Measurements from ENCODE around the gene EEF1A2.

DNA sequence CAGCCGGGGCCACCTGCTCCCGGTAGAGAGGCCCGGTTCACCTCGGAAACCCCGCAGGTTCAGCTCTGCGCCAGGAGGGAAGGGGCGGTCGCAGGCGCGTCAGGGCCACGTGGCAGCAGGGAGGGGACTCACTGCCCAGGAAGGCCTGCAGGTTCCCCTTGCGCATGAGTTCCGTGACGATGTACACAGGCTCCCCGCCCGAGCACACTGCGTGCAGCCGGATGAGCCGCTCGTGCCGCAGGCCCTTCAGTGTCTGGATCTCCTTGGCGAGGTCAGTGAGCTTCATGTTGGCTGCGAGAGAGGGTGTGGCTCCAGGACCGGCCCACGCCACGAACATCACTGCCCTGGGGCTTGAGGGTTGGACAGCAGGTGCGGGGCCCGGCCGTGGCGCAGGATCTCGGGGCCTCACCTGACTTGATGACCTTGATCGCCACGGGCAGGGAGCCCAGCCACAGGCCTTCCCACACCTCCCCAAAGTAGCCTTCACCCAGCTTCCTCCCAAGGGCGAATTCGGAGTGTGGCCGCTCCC, 43.2 kb upstream of the EEF1A2 start:
- TF ChIP-seq, protein P1, sequence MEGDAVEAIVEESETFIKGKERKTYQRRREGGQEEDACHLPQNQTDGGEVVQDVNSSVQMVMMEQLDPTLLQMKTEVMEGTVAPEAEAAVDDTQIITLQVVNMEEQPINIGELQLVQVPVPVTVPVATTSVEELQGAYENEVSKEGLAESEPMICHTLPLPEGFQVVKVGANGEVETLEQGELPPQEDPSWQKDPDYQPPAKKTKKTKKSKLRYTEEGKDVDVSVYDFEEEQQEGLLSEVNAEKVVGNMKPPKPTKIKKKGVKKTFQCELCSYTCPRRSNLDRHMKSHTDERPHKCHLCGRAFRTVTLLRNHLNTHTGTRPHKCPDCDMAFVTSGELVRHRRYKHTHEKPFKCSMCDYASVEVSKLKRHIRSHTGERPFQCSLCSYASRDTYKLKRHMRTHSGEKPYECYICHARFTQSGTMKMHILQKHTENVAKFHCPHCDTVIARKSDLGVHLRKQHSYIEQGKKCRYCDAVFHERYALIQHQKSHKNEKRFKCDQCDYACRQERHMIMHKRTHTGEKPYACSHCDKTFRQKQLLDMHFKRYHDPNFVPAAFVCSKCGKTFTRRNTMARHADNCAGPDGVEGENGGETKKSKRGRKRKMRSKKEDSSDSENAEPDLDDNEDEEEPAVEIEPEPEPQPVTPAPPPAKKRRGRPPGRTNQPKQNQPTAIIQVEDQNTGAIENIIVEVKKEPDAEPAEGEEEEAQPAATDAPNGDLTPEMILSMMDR (IDR thresholded peaks at IDR 0.05) = no peak
- no peak for TF ChIP-seq EZH2 (IDR thresholded peaks at IDR 0.05)
